SJCRH30 (cell line): Measurements from ENCODE around the gene NLRP3. TPM values are rescaled to one million over a fixed set of nuclear protein-coding genes. Genes with fewer than 3 reads are reported as not detected.
A peak's percentile ranks its signal among the peaks of the same experiment; 100 is the strongest.
"Not testable (repeated sequence)": the region's sequence is repeated elsewhere in the genome, so short reads cannot be mapped to it uniquely, and the experiment has no call there.

ENCODE experiments used
- DNase-seq, 2 experiments: peaks; one replicate each; pipeline ENCODE4 v3.0.0-alpha.2; 2015 to 2020
- H3K27ac ChIP-seq: fragments of 250-450 bp; sonication (Bioruptor Pico); 2 replicates; pipeline ENCODE4 v1.5.1; 2020; ENCODE audit warnings: mild to moderate bottlenecking, moderate library complexity
- H3K27me3 ChIP-seq: fragments of 250-450 bp; sonication (Bioruptor Pico); 2 replicates; pipeline ENCODE4 v1.5.1; 2020; ENCODE audit warnings: mild to moderate bottlenecking, moderate library complexity
- H3K36me3 ChIP-seq: fragments of 250-450 bp; sonication (Bioruptor Pico); 2 replicates; pipeline ENCODE4 v1.5.1; 2020; ENCODE audit warnings: mild to moderate bottlenecking, moderate library complexity
- H3K4me1 ChIP-seq: fragments of 250-450 bp; sonication (Bioruptor Pico); 2 replicates; pipeline ENCODE4 v1.5.1; 2020; ENCODE audit warnings: mild to moderate bottlenecking, moderate library complexity
- H3K4me3 ChIP-seq: fragments of 250-450 bp; sonication (Bioruptor Pico); 2 replicates; pipeline ENCODE4 v1.5.1; 2020; ENCODE audit warnings: mild to moderate bottlenecking, moderate library complexity
- H3K9me3 ChIP-seq: fragments of 250-450 bp; sonication (Bioruptor Pico); replicated peaks from 2 replicates; pipeline ENCODE4 v1.5.1; 2020; ENCODE audit warnings: mild to moderate bottlenecking, moderate library complexity
- total RNA-seq: library from RNA; depleted of rRNA; stranded (reverse); fragments of >200 nt; shearing (Covaris generic); gene quantifications from 2 replicates; pipeline ENCODE4 v1.2.3, GENCODE V29; 2014

NLRP3 gene
- total RNA-seq, 1 experiment from 2014 or later: 0.36 TPM

GRCh38 chr1:247467129-247467528, 51.2 kb downstream of the NLRP3 start:
- Histone ChIP-seq H3K4me1 (no peaks in the 10 kb centered on the region), H3K9me3 (no peaks in the 10 kb centered on the region), H3K27ac (no peak overlapping the region), H3K4me3 (no peak overlapping the region), H3K36me3 (no peaks in the 10 kb centered on the region), H3K27me3 (no peaks in the 10 kb centered on the region)
- DNase-seq: no peak

DNA sequence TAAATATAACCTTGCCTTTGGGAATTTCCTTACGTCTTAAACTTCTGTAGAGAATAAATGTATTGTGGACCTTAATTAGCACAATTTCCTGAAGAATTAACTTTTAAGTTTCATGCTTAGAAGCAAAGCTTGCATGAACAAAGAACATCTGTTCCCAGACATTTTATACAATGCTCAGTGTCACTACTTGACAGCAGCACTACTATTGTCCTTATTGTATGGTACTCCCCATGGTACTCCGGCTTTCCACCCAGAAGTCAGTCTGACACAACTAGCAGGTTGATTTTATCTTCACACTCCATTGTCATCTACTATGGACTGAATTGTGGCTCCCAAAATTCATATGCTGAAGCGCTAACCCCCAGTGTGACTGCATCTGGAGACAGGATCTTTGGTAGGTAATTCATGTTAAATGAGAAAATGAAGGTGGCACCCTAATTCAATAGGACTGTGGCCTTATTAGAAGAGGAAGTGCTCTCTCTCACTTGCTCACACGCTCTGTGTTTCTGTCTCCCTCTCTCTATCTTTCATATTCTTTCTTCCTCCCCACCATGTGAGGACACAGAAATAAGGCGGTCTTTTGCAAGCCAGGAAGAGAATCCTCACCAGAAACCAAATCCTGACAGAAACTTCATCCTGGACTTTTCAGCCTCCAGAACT, 52.6 kb downstream of the NLRP3 start:
- DNase-seq: no peak
- H3K4me1 ChIP-seq: no peaks in the 10 kb centered on the region
- no peak overlapping the region for H3K27ac ChIP-seq
- no peaks in the 10 kb centered on the region for H3K36me3 ChIP-seq
- no peaks in the 10 kb centered on the region for H3K27me3 ChIP-seq
- H3K9me3 ChIP-seq: no peaks in the 10 kb centered on the region
- no peak overlapping the region for H3K4me3 ChIP-seq

DNA sequence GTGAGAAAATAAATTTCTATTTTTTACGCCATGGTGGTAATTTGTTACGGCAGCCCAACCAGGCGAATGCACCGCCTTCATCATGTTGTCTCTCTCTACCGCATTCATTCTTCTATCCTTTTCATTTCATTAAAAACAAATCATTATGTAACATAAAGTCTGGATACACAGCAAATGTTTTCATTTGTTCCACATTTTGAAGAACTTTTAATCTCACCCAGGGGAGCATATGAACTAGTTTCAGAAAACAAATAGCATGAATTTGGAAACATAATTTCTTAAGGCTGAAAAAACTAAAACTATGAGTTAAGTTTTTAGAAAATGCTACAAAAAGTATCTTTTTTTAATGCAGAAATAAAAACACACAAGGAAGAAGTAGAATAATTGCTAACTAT, 53.2 kb downstream of the NLRP3 start:
- DNase-seq: no peak
- H3K36me3 ChIP-seq: no peaks in the 10 kb centered on the region
- no peaks in the 10 kb centered on the region for H3K9me3 ChIP-seq
- H3K27me3 ChIP-seq: no peaks in the 10 kb centered on the region
- no peaks in the 10 kb centered on the region for H3K4me1 ChIP-seq
- H3K4me3 ChIP-seq: no peak overlapping the region
- H3K27ac ChIP-seq: no peak overlapping the region

GRCh38 chr1:247470942-247471429, 55.0 kb downstream of the NLRP3 start:
- not testable (repeated sequence) for H3K27me3 ChIP-seq, H3K4me3 ChIP-seq, H3K27ac ChIP-seq, DNase-seq, H3K36me3 ChIP-seq, H3K9me3 ChIP-seq, H3K4me1 ChIP-seq

DNA sequence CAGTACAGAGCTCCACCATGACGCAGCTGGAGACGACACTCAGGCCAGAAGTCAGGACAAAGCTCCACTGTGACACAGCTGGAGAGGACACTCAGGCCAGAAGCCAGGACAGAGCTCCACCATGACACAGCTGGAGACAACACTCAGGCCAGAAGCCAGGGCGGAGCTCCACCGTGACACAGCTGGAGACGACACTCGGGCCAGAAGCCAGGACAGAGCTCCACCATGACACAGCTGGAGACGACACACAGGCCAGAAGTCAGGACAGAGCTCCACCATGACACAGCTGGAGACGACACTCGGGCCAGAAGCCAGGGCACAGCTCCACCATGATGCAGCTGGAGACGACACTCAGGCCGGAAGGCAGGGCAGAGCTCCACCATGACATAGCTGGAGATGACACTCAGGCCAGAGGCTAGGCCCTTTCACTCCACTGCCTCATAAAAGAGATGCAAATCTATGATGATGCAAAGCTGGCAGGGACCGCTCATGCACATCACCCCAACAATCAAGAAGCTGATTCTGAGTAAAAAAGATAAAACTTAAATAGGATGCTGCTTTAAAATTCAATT, 55.6 kb downstream of the NLRP3 start:
- H3K4me1 ChIP-seq: no peaks in the 10 kb centered on the region
- H3K27ac ChIP-seq: no peak overlapping the region
- no peak for DNase-seq
- H3K4me3 ChIP-seq: no peak overlapping the region
- no peaks in the 10 kb centered on the region for H3K36me3 ChIP-seq
- no peaks in the 10 kb centered on the region for H3K9me3 ChIP-seq
- no peaks in the 10 kb centered on the region for H3K27me3 ChIP-seq

GRCh38 chr1:247472035-247472434, 56.1 kb downstream of the NLRP3 start:
- Histone ChIP-seq H3K9me3 (no peaks in the 10 kb centered on the region), H3K27ac (no peak overlapping the region), H3K4me1 (no peaks in the 10 kb centered on the region), H3K27me3 (no peaks in the 10 kb centered on the region), H3K36me3 (no peaks in the 10 kb centered on the region), H3K4me3 (no peak overlapping the region)
- no peak for DNase-seq

DNA sequence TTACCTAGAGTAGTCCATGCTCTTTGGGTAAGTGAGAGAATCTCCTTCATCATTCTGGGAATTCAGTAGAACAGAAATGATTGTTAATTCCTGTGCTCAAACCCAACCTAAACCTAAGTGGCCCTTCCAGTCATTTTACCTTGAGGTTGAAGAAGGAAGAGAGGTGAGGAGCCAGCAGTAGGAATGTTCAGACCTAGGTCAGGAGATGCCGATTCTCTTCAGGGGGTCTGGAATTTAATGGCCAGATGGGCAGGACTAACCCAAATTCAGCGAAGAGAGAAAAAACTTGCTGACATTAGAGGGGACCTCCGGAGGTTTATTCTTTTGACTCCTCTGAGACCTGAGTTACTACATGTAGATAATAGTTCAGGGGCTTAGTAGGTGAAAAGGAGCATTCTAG, 58.4 kb downstream of the NLRP3 start:
- no peak for DNase-seq
- no peaks in the 10 kb centered on the region for H3K36me3 ChIP-seq

GRCh38 chr1:247475793-247476192, 59.8 kb downstream of the NLRP3 start:
- DNase-seq: no peak
- H3K36me3 ChIP-seq: no peaks in the 10 kb centered on the region
- no peaks in the 10 kb centered on the region for H3K4me1 ChIP-seq
- no peaks in the 10 kb centered on the region for H3K27me3 ChIP-seq
- no peak overlapping the region for H3K27ac ChIP-seq
- H3K4me3 ChIP-seq: no peak overlapping the region
- H3K9me3 ChIP-seq: no peaks in the 10 kb centered on the region

More for the DNA sequence above, 58.4 kb downstream of the NLRP3 start:
- no peaks in the 10 kb centered on the region for H3K9me3 ChIP-seq
- no peak overlapping the region for H3K27ac ChIP-seq
- H3K4me1 ChIP-seq: no peaks in the 10 kb centered on the region
- no peaks in the 10 kb centered on the region for H3K27me3 ChIP-seq
- H3K4me3 ChIP-seq: no peak overlapping the region

GRCh38 chr1:247476328-247477058, 60.5 kb downstream of the NLRP3 start:
- not testable (repeated sequence) for H3K27me3 ChIP-seq, H3K36me3 ChIP-seq, H3K4me3 ChIP-seq, H3K9me3 ChIP-seq, DNase-seq, H3K27ac ChIP-seq, H3K4me1 ChIP-seq

GRCh38 chr1:247482747-247483146, 66.8 kb downstream of the NLRP3 start:
- Histone ChIP-seq H3K9me3 (no peaks in the 10 kb centered on the region), H3K27ac (no peak overlapping the region), H3K27me3 (no peaks in the 10 kb centered on the region), H3K4me1 (no peaks in the 10 kb centered on the region), H3K36me3 (no peaks in the 10 kb centered on the region), H3K4me3 (no peak overlapping the region)
- no peak for DNase-seq

- Histone ChIP-seq H3K4me1 (no peaks in the 10 kb centered on the region), H3K36me3 (no peaks in the 10 kb centered on the region), H3K4me3 (no peak overlapping the region), H3K27ac (no peak overlapping the region), H3K9me3 (no peaks in the 10 kb centered on the region), H3K27me3 (no peaks in the 10 kb centered on the region)
- DNase-seq: peak in 1 of 2 experiments; percentile 27
Observed at GRCh38 chr1:247487057-247487456, 71.1 kb downstream of the NLRP3 start.

DNA sequence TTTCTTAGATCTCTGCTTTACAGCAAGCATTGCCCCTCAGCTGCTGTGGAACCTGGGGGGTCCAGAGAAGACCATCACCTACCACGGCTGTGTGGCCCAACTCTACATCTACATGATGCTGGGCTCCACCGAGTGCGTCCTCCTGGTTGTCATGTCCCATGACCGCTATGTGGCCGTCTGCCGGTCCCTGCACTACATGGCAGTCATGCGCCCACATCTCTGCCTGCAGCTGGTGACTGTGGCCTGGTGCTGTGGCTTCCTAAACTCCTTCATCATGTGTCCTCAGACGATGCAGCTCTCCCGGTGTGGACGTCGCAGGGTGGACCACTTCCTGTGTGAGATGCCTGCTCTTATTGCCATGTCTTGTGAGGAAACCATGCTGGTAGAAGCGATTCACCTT, 75.4 kb downstream of the NLRP3 start:
- Histone ChIP-seq H3K4me3 (no peak overlapping the region), H3K36me3 (no peaks in the 10 kb centered on the region), H3K9me3 (no peaks in the 10 kb centered on the region), H3K27me3 (no peaks in the 10 kb centered on the region), H3K4me1 (no peaks in the 10 kb centered on the region), H3K27ac (no peak overlapping the region)
- no peak for DNase-seq

DNA sequence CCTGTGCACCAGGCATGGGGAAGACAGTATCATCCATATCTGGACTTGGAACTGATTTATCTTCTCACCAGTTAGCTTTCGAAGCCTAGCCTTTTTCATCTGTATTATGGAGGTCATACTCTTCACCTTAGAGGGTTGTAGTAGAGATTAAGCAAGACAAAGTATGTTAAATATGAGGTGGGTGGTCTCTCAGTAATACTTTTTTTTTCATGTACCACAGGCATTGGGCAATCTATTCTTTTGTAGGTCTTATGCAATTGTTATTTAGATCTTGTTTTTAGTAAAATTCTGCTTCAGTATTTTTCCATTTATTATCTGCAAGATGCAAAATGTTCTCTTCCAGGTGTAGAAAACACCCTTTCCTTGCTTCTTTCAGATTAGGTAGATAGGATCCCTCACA, 77.1 kb downstream of the NLRP3 start:
- Histone ChIP-seq H3K27ac (no peak overlapping the region), H3K4me1 (no peaks in the 10 kb centered on the region), H3K9me3 (no peaks in the 10 kb centered on the region), H3K4me3 (no peak overlapping the region), H3K36me3 (no peaks in the 10 kb centered on the region), H3K27me3 (no peaks in the 10 kb centered on the region)
- DNase-seq: no peak

GRCh38 chr1:247494767-247495166, 78.8 kb downstream of the NLRP3 start:
- H3K27me3 ChIP-seq: no peaks in the 10 kb centered on the region
- DNase-seq: no peak
- H3K36me3 ChIP-seq: no peaks in the 10 kb centered on the region
- no peaks in the 10 kb centered on the region for H3K9me3 ChIP-seq
- no peaks in the 10 kb centered on the region for H3K4me1 ChIP-seq
- H3K4me3 ChIP-seq: no peak overlapping the region
- H3K27ac ChIP-seq: no peak overlapping the region

DNA sequence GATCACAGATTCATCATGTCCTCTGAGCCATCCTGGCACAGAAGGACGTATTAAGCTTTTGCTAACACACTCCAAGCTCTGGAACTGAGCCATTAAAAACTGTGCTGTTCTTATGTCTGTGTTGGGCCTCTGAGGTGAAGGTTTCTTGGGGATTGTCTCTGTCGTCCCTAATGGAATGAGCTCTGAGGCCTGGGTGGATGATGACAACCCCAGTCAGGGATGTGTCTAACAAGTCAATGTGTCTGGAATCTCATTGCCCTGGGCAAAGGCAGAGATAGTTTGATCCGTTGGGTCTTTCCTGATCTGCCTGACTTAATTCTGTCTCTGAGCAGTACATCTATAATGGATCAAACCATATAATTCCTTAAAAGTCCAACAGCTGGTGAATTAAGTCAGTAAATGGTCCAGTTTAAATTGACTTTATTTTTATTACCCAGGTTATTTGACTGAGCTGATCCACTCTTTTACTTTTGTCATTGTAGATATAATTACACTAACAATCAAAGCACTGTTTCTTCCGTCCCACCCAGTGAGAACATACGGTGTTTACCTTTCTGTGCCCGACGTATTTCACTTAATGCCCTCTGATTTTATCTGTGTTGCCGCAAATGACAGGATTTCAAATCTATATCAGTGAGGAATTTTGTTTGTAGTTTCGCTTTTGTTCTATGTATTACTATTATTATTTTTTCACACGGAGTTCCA, 80.8 kb downstream of the NLRP3 start:
- H3K27me3 ChIP-seq: no peaks in the 10 kb centered on the region
- no peaks in the 10 kb centered on the region for H3K9me3 ChIP-seq
- no peaks in the 10 kb centered on the region for H3K36me3 ChIP-seq
- no peaks in the 10 kb centered on the region for H3K4me1 ChIP-seq
- H3K4me3 ChIP-seq: no peak overlapping the region
- no peak overlapping the region for H3K27ac ChIP-seq
- peak in 1 of 2 experiments; percentile 12 for DNase-seq
